ENCODE data around the gene AMPD3. TPM values are rescaled to one million over a fixed set of nuclear protein-coding genes. Genes with fewer than 3 reads are reported as not detected.

AMPD3 gene
- total RNA-seq, 1 experiment from 2014 or later: 5.9 TPM

GRCh38 chr11:10478574-10479550 lies 23.8 kb downstream of the AMPD3 start:
- H4K8ac ChIP-seq (replicated peaks; ENCODE audit: insufficient read length, low read depth, low read length): no peak overlapping the region
- no peak overlapping the region for H4K91ac ChIP-seq (ENCODE audit: insufficient read length, low read depth, low read length)
- no peak overlapping the region for H3K27ac ChIP-seq (ENCODE audit: insufficient read length, low read depth, low read length)
- no peak overlapping the region for H2BK5ac ChIP-seq (ENCODE audit: insufficient read length, low read length)
- H3K23me2 ChIP-seq (ENCODE audit: insufficient read length, low read depth, low read length, poor library complexity, severe bottlenecking): no peaks in the 10 kb centered on the region
- H3K27ac Mint-ChIP-seq: peak overlapping the region in 1 of 3 experiments; percentile 30; a peak in 2 of 7 replicates
- H3K4me1 Mint-ChIP-seq: 0 out of 4 replicates have a peak, but pooled peaks cover 0 to 1% of the 10 kb centered on the region in 2 experiments
- H3K79me1 ChIP-seq (ENCODE audit: insufficient read depth, low read depth, low read length, poor library complexity, severe bottlenecking): no peaks in the 10 kb centered on the region
- no peak overlapping the region for H2BK120ac ChIP-seq (ENCODE audit: low read depth, low read length, poor library complexity, severe bottlenecking)
- H4K20me1 ChIP-seq (ENCODE audit: control insufficient read depth, insufficient read depth, insufficient read length): no peaks in the 10 kb centered on the region
- H3K4ac ChIP-seq (ENCODE audit: low read depth, low read length): no peak overlapping the region
- H3K4me1 ChIP-seq (ENCODE audit: insufficient read depth, low read length): no peaks in the 10 kb centered on the region
- no peak overlapping the region for H4K5ac ChIP-seq (ENCODE audit: insufficient read length, low read depth, low read length)
- H3K79me2 ChIP-seq (ENCODE audit: insufficient read depth, low read length): no peaks in the 10 kb centered on the region
- no peak overlapping the region; the same call in 1 of the 2 replicates for H3K14ac ChIP-seq (ENCODE audit: insufficient read depth, low read length)
- no peak for DNase-seq
- H2AK5ac ChIP-seq (ENCODE audit: insufficient read length, low read length): no peak overlapping the region
- H3K36me3 Mint-ChIP-seq (ENCODE audit: insufficient read depth in 1 of 3, low read depth in 3 of 3): no peaks in the 10 kb centered on the region
- no peaks in the 10 kb centered on the region for H3K9me3 ChIP-seq (ENCODE audit: control insufficient read depth, low read depth, low read length)
- H2AFZ ChIP-seq (ENCODE audit: low read length): no peak overlapping the region
- H3T11ph ChIP-seq (ENCODE audit: low read length): no peak overlapping the region
- no peak overlapping the region for H2BK12ac ChIP-seq (ENCODE audit: insufficient read length, low read depth, low read length)
- H3K4me2 ChIP-seq (ENCODE audit: insufficient read depth, insufficient read length, low read length): no peak overlapping the region
- H3K27me3 ChIP-seq (ENCODE audit: insufficient read depth, low read length): no peaks in the 10 kb centered on the region
- no peak overlapping the region for H2BK20ac ChIP-seq (ENCODE audit: low read depth, low read length, poor library complexity, severe bottlenecking)
- no peaks in the 10 kb centered on the region for H3K27me3 Mint-ChIP-seq (ENCODE audit: low read depth)
- H3K23ac ChIP-seq (ENCODE audit: insufficient read length, low read depth, low read length): no peak overlapping the region
- H2BK15ac ChIP-seq (ENCODE audit: low read depth, low read length): no peak overlapping the region
- TF ChIP-seq CTCF (conservative IDR thresholded peaks at IDR 0.05): no peak
- H3K9ac ChIP-seq (ENCODE audit: extremely low read depth, insufficient read length, low read length): no peak overlapping the region
- H3K56ac ChIP-seq (ENCODE audit: insufficient read length, low read depth, low read length): no peak overlapping the region
- no peaks in the 10 kb centered on the region for H3K9me3 Mint-ChIP-seq
- WGBS (ENCODE audit: extremely low coverage, insufficient read length, low lambda C conversion rate): no CpG with 5 or more reads among the region's 16 CpGs
- H3K4me3 Mint-ChIP-seq: no peak overlapping the region
- H3K18ac ChIP-seq (ENCODE audit: insufficient read length, low read depth, low read length): no peak overlapping the region
